ENCODE results near the gene CRYZL1.
"Not testable (repeated sequence)": the region's sequence is repeated elsewhere in the genome, so short reads cannot be mapped to it uniquely, and the experiment has no call there.

CRYZL1 gene

GRCh38 chr21:33619726-33620125 is 21.8 kb downstream of the CRYZL1 start:
- no peak for DNase-seq

- DNase-seq = no peak
Observed at GRCh38 chr21:33618407-33618806, 23.1 kb downstream of the CRYZL1 start.

GRCh38 chr21:33617565-33617964 is 24.0 kb downstream of the CRYZL1 start:
- not testable (repeated sequence) for DNase-seq

GRCh38 chr21:33611006-33611744 is 30.4 kb downstream of the CRYZL1 start:
- no peak for DNase-seq

GRCh38 chr21:33608559-33608958 is 33.0 kb downstream of the CRYZL1 start:
- no peak for DNase-seq

GRCh38 chr21:33598051-33598450 is 43.5 kb downstream of the CRYZL1 start:
- DNase-seq = no peak

- peak; percentile 42 to 81 for DNase-seq
Observed at GRCh38 chr21:33588485-33589335, 52.8 kb downstream of the CRYZL1 start, which contains the start of gene DONSON. TSS of gene DONSON (minus strand) at chr21:33588684. CDS start at chr21:33588641, 43 bp downstream.

- no peak for DNase-seq
Observed at GRCh38 chr21:33587792-33588484, 53.6 kb downstream of the CRYZL1 start.

GRCh38 chr21:33586927-33587326 is 54.6 kb downstream of the CRYZL1 start:
- no peak for DNase-seq

GRCh38 chr21:33584455-33584854 is 57.1 kb downstream of the CRYZL1 start:
- no peak for DNase-seq

- DNase-seq = peak in 1 of 2 donors; percentile 58
Observed at GRCh38 chr21:33578959-33579542, 62.5 kb downstream of the CRYZL1 start.

GRCh38 chr21:33578214-33578613 is 63.3 kb downstream of the CRYZL1 start:
- no peak for DNase-seq

GRCh38 chr21:33576741-33577141 is 64.8 kb downstream of the CRYZL1 start:
- not testable (repeated sequence) for DNase-seq

GRCh38 chr21:33572350-33572749 is 69.2 kb downstream of the CRYZL1 start:
- DNase-seq = no peak

GRCh38 chr21:33569991-33570390 is 71.5 kb downstream of the CRYZL1 start:
- DNase-seq = no peak

GRCh38 chr21:33568448-33568847 is 73.1 kb downstream of the CRYZL1 start:
- DNase-seq = no peak

GRCh38 chr21:33567914-33568313 is 73.6 kb downstream of the CRYZL1 start:
- DNase-seq = no peak

- DNase-seq = no peak
Observed at GRCh38 chr21:33566514-33566913, 75.0 kb downstream of the CRYZL1 start.

- no peak for DNase-seq
Observed at GRCh38 chr21:33562389-33562788, 79.2 kb downstream of the CRYZL1 start.

GRCh38 chr21:33561373-33561772 is 80.2 kb downstream of the CRYZL1 start:
- DNase-seq = no peak

GRCh38 chr21:33560965-33561364 is 80.6 kb downstream of the CRYZL1 start:
- DNase-seq = no peak

GRCh38 chr21:33559813-33560212 is 81.7 kb downstream of the CRYZL1 start:
- DNase-seq = no peak
